K562 (cell line): ENCODE measurements around the gene ERVK3-1. TPM values are rescaled to one million over a fixed set of nuclear protein-coding genes. Genes with fewer than 3 reads are reported as not detected.

Experiments
- KLF13 ChIP-seq: fragments of 450-650 bp; IDR thresholded peaks from 2 replicates; pipeline ENCODE4 v1.6.1; 2016; ENCODE audit warnings: missing genetic modification characterization, low read depth, mild to moderate bottlenecking, missing compliant biosample characterization, moderate library complexity, borderline replicate concordance
- MGA ChIP-seq: fragments of 450-650 bp; IDR thresholded peaks from 2 replicates; pipeline ENCODE4 v1.6.1; 2016; ENCODE audit warnings: mild to moderate bottlenecking, moderate library complexity
- SREBF1 ChIP-seq: fragments of 150-350 bp; IDR thresholded peaks from 2 replicates; pipeline ENCODE4 v1.6.1; 2014; ENCODE audit warnings: antibody characterized with exemption, low read depth, low read length, borderline replicate concordance
- ZNF318 ChIP-seq, 2 experiments: fragments of 450-650 bp; IDR thresholded peaks; 2 replicates each; pipeline ENCODE4 v1.6.1; 2016; ENCODE audit warnings: mild to moderate bottlenecking in 2 of 2, borderline replicate concordance in 1 of 2, low read depth in 1 of 2, moderate library complexity in 1 of 2
- polyA plus RNA-seq, 8 experiments: library from polyadenylated mRNA; depleted of rRNA in 4 of 8; stranded (reverse) in 5 of 8; unstranded in 3 of 8; fragments of >200 nt; fragmentation: Nextera tagmentation in 2 of 8; fragmentation: Illumina TruSeq in 1 of 8; extraction: Ambion mirVana in 2 of 8; extraction: Trizol in 1 of 8; gene quantifications; 2 replicates each; pipeline versions ENCODE4 v1.2.1 to v1.2.3, GENCODE V29; 2011 to 2014; ENCODE audit warnings: inconsistent platforms in 1 of 8, missing spikeins in 1 of 8
- total RNA-seq, 7 experiments: library from RNA; depleted of rRNA in 6 of 7; stranded (reverse); fragments of >200 nt in 6 of 7; fragmentation: Illumina TruSeq in 2 of 7; extraction: Trizol in 2 of 7; gene quantifications; 2 replicates each; pipeline versions ENCODE4 v1.2.1 to v1.2.3, GENCODE V29; 2011 to 2021; ENCODE audit warnings: low replicate concordance in 1 of 7

Gene ERVK3-1
- total and polyA plus RNA-seq, 9 of the 15 experiments (the other 6 are each of a cell fraction or from before 2014, with no cell fraction given): 87.6 to 299 (median 119) TPM

- TF ChIP-seq MGA (peak; percentile 4; the same call in 1 of the 2 replicates), SREBF1 (no peak), KLF13 (tag) (no peak), ZNF318 (IDR thresholded peaks at IDR 0.05; ENCODE audit: borderline replicate concordance in 1 of 2, low read depth in 1 of 2) (no peak)
These were observed 27.2 kb upstream of the ERVK3-1 start (continued) for GRCh38 chr19:58277748-58278540.
